HS-27A (cell line): ENCODE data around the gene CDK1.

ENCODE experiments used
- DNase-seq: peaks from one replicate; pipeline ENCODE4 v3.0.0-alpha.2; 2012; ENCODE audit warnings: low read depth, missing footprints

Gene CDK1

GRCh38 chr10:60778971-60779796 lies 906 bp downstream of the CDK1 start:
- no peak for DNase-seq

- DNase-seq: no peak
Measured at GRCh38 chr10:60781661-60782060, 3.4 kb downstream of the CDK1 start.

GRCh38 chr10:60784641-60785040 lies 6.4 kb downstream of the CDK1 start:
- no peak for DNase-seq

DNA sequence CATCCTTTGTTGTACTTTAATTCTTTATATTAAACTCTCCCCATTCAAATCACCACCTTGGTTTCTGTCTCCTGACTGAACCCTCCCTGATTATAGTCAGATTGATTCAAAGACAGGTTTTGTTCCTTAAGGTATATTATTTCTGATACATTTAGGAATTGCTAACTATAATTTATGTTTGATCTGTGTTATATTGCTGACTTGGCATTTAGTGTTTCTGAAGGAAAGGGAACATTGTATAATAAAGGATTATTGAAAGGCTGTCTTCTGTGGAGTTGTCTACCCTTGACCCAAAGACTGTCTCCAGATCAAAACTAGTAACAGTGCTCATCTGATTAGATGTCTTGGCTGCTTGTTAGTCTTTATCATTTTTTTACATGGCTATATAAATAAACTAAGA lies 10.3 kb downstream of the CDK1 start:
- DNase-seq: no peak

DNA sequence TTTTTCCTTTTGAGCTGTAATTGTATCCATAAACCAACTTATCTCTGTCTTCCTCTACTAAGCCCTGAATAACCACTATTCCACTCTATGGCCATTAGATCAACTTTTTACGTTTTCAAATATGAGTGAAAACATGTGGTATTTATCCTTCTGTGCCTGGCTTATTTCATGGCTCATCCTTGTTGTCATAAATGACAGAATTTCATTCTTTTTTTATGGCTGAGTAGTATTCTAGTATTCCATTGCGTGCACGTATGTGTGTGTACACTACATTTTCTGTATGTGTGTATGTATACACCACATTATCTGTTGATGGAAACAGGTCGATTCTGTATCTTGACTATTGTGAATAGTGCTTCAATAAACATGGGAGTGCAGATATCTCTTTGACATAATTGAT lies 11.1 kb downstream of the CDK1 start:
- no peak for DNase-seq

DNA sequence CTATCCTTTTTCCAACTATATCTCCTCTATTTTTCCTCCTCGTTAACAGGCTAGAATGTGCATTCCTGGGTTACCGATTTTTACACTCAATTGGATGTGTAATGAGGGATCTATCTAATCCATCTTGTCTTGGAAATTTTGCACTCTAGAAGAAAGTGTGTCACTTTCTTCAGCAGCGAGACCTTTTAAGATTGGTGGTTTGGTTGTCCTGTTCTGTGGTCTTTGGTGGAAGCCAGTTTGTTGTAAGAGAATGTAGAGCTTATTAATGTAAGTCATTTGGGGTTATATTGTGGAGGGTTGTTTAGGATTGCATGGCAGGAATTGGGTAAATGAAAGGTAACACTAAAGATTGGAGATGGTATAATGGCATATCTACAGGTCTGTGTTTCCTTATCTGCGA lies 16.7 kb downstream of the CDK1 start:
- no peak for DNase-seq

- no peak for DNase-seq
Measured at GRCh38 chr10:60795465-60796202, 17.4 kb downstream of the CDK1 start.

GRCh38 chr10:60796481-60796880 lies 18.2 kb downstream of the CDK1 start:
- no peak for DNase-seq

- DNase-seq: no peak
Measured at GRCh38 chr10:60797200-60797599, 18.9 kb downstream of the CDK1 start.

GRCh38 chr10:60798031-60798430 lies 19.8 kb downstream of the CDK1 start:
- DNase-seq: no peak

GRCh38 chr10:60798870-60799269 lies 20.6 kb downstream of the CDK1 start:
- no peak for DNase-seq

DNA sequence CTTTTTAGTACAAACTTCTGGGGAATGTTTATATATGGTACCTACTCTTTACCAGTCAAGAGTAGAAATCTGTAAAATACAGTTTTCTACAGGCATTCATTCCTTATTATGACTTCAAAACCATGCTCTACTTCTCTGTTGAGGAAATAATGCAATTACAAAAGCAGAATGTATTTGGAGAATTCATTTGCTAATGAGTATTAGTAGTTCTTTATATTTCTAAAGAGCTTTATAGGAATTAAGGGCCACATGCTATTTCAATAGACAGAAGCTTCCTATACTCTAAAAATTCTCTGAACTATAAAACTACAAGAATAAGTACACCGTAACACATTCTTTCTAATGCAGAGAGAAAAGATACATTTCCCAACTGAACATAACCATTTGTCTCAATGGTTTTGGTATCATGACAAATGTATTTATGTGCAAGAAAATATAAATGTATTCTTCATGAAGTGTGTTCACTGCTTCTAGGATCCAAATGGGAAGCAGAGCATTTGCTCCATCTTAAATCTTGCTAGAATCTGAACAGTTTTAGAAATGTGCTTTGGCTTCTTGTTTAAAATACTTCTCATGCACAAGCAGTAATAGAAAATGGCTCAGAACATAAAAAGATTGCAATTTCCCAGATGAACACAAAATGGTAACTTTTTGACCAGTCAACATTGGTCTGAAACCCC lies 21.8 kb downstream of the CDK1 start:
- no peak for DNase-seq

- no peak for DNase-seq
Measured at GRCh38 chr10:60800918-60801317, 22.6 kb downstream of the CDK1 start.

- no peak for DNase-seq
Measured at GRCh38 chr10:60801522-60801921, 23.2 kb downstream of the CDK1 start.

DNA sequence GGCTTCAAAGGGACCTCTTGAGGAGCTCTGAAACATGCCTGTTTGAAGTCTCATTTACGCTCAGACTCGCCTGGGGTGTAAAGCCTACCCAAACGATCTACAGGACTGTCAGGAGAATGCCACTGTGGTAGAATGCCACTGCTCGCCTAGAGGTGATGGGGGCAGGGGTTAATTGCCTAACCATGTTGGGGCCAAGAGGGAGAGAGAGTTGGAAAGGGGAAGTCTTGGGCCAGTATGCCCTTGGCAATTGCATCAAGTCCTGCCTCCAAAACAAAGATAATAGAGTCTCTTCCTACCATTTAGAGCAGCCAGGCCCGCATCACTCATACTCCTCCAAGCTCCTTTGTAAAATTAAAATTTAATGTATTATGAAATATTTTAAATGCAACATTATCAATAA lies 25.2 kb downstream of the CDK1 start:
- no peak for DNase-seq

- no peak for DNase-seq
Measured at GRCh38 chr10:60803865-60804264, 25.6 kb downstream of the CDK1 start.

DNA sequence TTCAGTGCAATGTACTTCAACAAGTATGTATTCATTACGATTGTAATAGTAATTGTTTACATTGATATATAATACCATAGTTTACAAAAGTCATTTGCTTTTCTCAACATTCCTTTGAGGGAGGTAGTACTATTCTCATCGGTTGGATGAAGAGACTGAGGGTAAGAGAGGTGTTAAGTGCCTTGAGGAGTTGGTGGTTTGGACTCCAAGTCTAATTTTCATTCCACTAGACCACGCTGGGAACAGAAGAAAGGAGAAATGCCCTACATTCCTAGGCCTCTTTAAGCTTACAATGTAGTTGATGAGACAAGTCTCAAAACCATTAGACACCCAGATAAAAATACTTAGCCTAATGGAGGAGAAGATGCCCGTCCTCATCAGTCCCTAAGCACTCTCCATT lies 28.6 kb downstream of the CDK1 start:
- no peak for DNase-seq

- no peak for DNase-seq
Measured at GRCh38 chr10:60807499-60807898, 29.2 kb downstream of the CDK1 start.

GRCh38 chr10:60808036-60808435 lies 29.8 kb downstream of the CDK1 start:
- no peak for DNase-seq

- DNase-seq: no peak
Measured at GRCh38 chr10:60809157-60809556, 30.9 kb downstream of the CDK1 start.

- DNase-seq: no peak
Measured at GRCh38 chr10:60810437-60811182, 32.3 kb downstream of the CDK1 start.
